Activated CD4-positive, alpha-beta memory T cell treated with anti-CD3 and anti-CD28 coated beads, Interleukin-2, amount 10 ng/mL, durations not matched to agents 7 days and 5 days (primary cell): ENCODE data around the gene SNX5. TPM values are rescaled to one million over a fixed set of nuclear protein-coding genes. Genes with fewer than 3 reads are reported as not detected.

Experiments used
- CTCF ChIA-PET: fragments of 350-600 bp; sonication (Branson Sonifier 250); formaldehyde crosslinking; loops from one replicate; lab custom pipeline; 2021; ENCODE audit warnings: antibody characterized with exemption, inconsistent platforms; lab: Charles Lee
- POLR2A ChIA-PET: fragments of 350-600 bp; sonication (Branson Sonifier 250); formaldehyde crosslinking; loops from one replicate; lab custom pipeline; 2021; ENCODE audit warnings: antibody characterized with exemption; lab: Charles Lee
- DNase-seq: peaks from one replicate; pipeline ENCODE4 v3.0.0-alpha.2; 2020
- H3K27ac Mint-ChIP-seq: one replicate; pipeline ENCODE4 v1.8.0; 2021; ENCODE audit warnings: mild to moderate bottlenecking, mixed read lengths
- H3K27me3 Mint-ChIP-seq: one replicate; pipeline ENCODE4 v1.8.0; 2021; ENCODE audit warnings: mixed read lengths
- H3K36me3 Mint-ChIP-seq: one replicate; pipeline ENCODE4 v1.8.0; 2021; ENCODE audit warnings: low read depth, mixed read lengths
- H3K4me1 Mint-ChIP-seq: one replicate; pipeline ENCODE4 v1.8.0; 2021; ENCODE audit warnings: mixed read lengths
- H3K4me3 Mint-ChIP-seq: one replicate; pipeline ENCODE4 v1.8.0; 2021; ENCODE audit warnings: mild to moderate bottlenecking, mixed read lengths
- H3K9me3 Mint-ChIP-seq: one replicate; pipeline ENCODE4 v1.8.0; 2021; ENCODE audit warnings: mixed read lengths
- total RNA-seq, 2 experiments: library from RNA; stranded (reverse); gene quantifications; one replicate each; pipeline ENCODE4 v1.2.3, GENCODE V29; 2021

SNX5 gene
- total RNA-seq, 2 experiments from 2014 or later, result 236 to 250 TPM

GRCh38 chr20:17934141-17934862 is 34.3 kb downstream of the SNX5 start:
- POLR2A ChIA-PET, result interaction anchor here (1.5 kb wide), 1 partner anchor 59 kb away, joined by 3 read pairs; no protein-coding TSS in a partner anchor
- Mint-ChIP-seq H3K36me3 (no peaks in the 10 kb centered on the region), H3K4me3 (no peak overlapping the region), H3K27me3 (no peaks in the 10 kb centered on the region), H3K4me1 (peaks cover 5% of the 10 kb centered on the region), H3K27ac (no peak overlapping the region), H3K9me3 (no peaks in the 10 kb centered on the region)
- CTCF ChIA-PET, result interaction anchor here (1.1 kb wide), 1 partner anchor 252 kb away, joined by 4 read pairs; the partner anchor contains the start of gene RRBP1
- no peak for DNase-seq

GRCh38 chr20:17933711-17934110 is 34.9 kb downstream of the SNX5 start:
- no peak for DNase-seq
- POLR2A ChIA-PET, result interaction anchor here (1.5 kb wide), 1 partner anchor 59 kb away, joined by 3 read pairs; no protein-coding TSS in a partner anchor
- no peaks in the 10 kb centered on the region for H3K36me3 Mint-ChIP-seq
- no peaks in the 10 kb centered on the region for H3K27me3 Mint-ChIP-seq
- H3K9me3 Mint-ChIP-seq, result no peaks in the 10 kb centered on the region
- H3K27ac Mint-ChIP-seq, result no peak overlapping the region
- H3K4me1 Mint-ChIP-seq, result no peaks in the 10 kb centered on the region
- CTCF ChIA-PET, result interaction anchor here (1.1 kb wide), 1 partner anchor 252 kb away, joined by 4 read pairs; the partner anchor contains the start of gene RRBP1
- no peak overlapping the region for H3K4me3 Mint-ChIP-seq

GRCh38 chr20:17933121-17933520 is 35.5 kb downstream of the SNX5 start:
- DNase-seq, result no peak
- no peak overlapping the region for H3K4me3 Mint-ChIP-seq
- no peaks in the 10 kb centered on the region for H3K4me1 Mint-ChIP-seq
- no peaks in the 10 kb centered on the region for H3K36me3 Mint-ChIP-seq
- H3K27ac Mint-ChIP-seq, result no peak overlapping the region
- ChIA-PET CTCF (interaction anchor here (1.1 kb wide), 1 partner anchor 251 kb away, joined by 4 read pairs; the partner anchor contains the start of gene RRBP1), POLR2A (interaction anchor here (1.5 kb wide), 1 partner anchor 60 kb away, joined by 3 read pairs; no protein-coding TSS in a partner anchor)
- H3K9me3 Mint-ChIP-seq, result no peaks in the 10 kb centered on the region
- H3K27me3 Mint-ChIP-seq, result no peaks in the 10 kb centered on the region

GRCh38 chr20:17932396-17932795 is 36.2 kb downstream of the SNX5 start:
- H3K27me3 Mint-ChIP-seq, result no peaks in the 10 kb centered on the region
- no peak overlapping the region for H3K4me3 Mint-ChIP-seq
- H3K27ac Mint-ChIP-seq, result no peak overlapping the region
- no peaks in the 10 kb centered on the region for H3K9me3 Mint-ChIP-seq
- no peaks in the 10 kb centered on the region for H3K36me3 Mint-ChIP-seq
- POLR2A ChIA-PET, result no interaction called here
- H3K4me1 Mint-ChIP-seq, result no peaks in the 10 kb centered on the region
- CTCF ChIA-PET, result no interaction called here
- DNase-seq, result no peak

GRCh38 chr20:17931513-17931912 is 37.1 kb downstream of the SNX5 start:
- peaks cover 5% of the 10 kb centered on the region for H3K27me3 Mint-ChIP-seq
- CTCF ChIA-PET, result no interaction called here
- H3K27ac Mint-ChIP-seq, result no peak overlapping the region
- no peaks in the 10 kb centered on the region for H3K9me3 Mint-ChIP-seq
- H3K4me3 Mint-ChIP-seq, result no peak overlapping the region
- no peak for DNase-seq
- H3K36me3 Mint-ChIP-seq, result no peaks in the 10 kb centered on the region
- POLR2A ChIA-PET, result no interaction called here
- no peaks in the 10 kb centered on the region for H3K4me1 Mint-ChIP-seq

- Mint-ChIP-seq H3K4me3 (no peak overlapping the region), H3K4me1 (no peaks in the 10 kb centered on the region), H3K36me3 (no peaks in the 10 kb centered on the region), H3K9me3 (no peaks in the 10 kb centered on the region), H3K27ac (no peak overlapping the region), H3K27me3 (peaks cover 12% of the 10 kb centered on the region)
- ChIA-PET CTCF (no interaction called here), POLR2A (no interaction called here)
- DNase-seq, result no peak
These were observed 39.8 kb downstream of the SNX5 start for GRCh38 chr20:17928633-17929311.

- H3K36me3 Mint-ChIP-seq, result no peaks in the 10 kb centered on the region
- CTCF ChIA-PET, result no interaction called here
These were observed 40.4 kb downstream of the SNX5 start for GRCh38 chr20:17928211-17928611.

GRCh38 chr20:17925940-17926300 is 42.7 kb downstream of the SNX5 start:
- no peak for DNase-seq
- Mint-ChIP-seq H3K36me3 (no peaks in the 10 kb centered on the region), H3K27me3 (peaks cover 25% of the 10 kb centered on the region), H3K4me1 (no peaks in the 10 kb centered on the region), H3K9me3 (no peaks in the 10 kb centered on the region), H3K27ac (no peak overlapping the region), H3K4me3 (no peak overlapping the region)
- ChIA-PET CTCF (no interaction called here), POLR2A (no interaction called here)

More at GRCh38 chr20:17928211-17928611, 40.4 kb downstream of the SNX5 start:
- POLR2A ChIA-PET, result no interaction called here
- Mint-ChIP-seq H3K4me3 (no peak overlapping the region), H3K4me1 (no peaks in the 10 kb centered on the region), H3K27ac (no peak overlapping the region), H3K9me3 (no peaks in the 10 kb centered on the region), H3K27me3 (peaks cover 16% of the 10 kb centered on the region)
- no peak for DNase-seq

- H3K9me3 Mint-ChIP-seq, result no peaks in the 10 kb centered on the region
- DNase-seq, result no peak
- no peaks in the 10 kb centered on the region for H3K4me1 Mint-ChIP-seq
- H3K27me3 Mint-ChIP-seq, result peaks cover 25% of the 10 kb centered on the region
- no peak overlapping the region for H3K27ac Mint-ChIP-seq
- no peaks in the 10 kb centered on the region for H3K36me3 Mint-ChIP-seq
- CTCF ChIA-PET, result interaction anchor here (0.8 kb wide), 1 partner anchor 421 kb away, joined by 3 read pairs; no protein-coding TSS in a partner anchor
- H3K4me3 Mint-ChIP-seq, result no peak overlapping the region
- POLR2A ChIA-PET, result no interaction called here
These were observed 43.3 kb downstream of the SNX5 start for GRCh38 chr20:17925141-17925939.

GRCh38 chr20:17921774-17922173 is 46.8 kb downstream of the SNX5 start:
- no peak for DNase-seq
- H3K27me3 Mint-ChIP-seq, result peaks cover 27% of the 10 kb centered on the region
- ChIA-PET POLR2A (no interaction called here), CTCF (no interaction called here)
- H3K4me3 Mint-ChIP-seq, result no peak overlapping the region
- peaks cover 2% of the 10 kb centered on the region for H3K4me1 Mint-ChIP-seq
- H3K9me3 Mint-ChIP-seq, result no peaks in the 10 kb centered on the region
- no peak overlapping the region for H3K27ac Mint-ChIP-seq
- no peaks in the 10 kb centered on the region for H3K36me3 Mint-ChIP-seq

- DNase-seq, result no peak
- H3K4me1 Mint-ChIP-seq, result peaks cover 6% of the 10 kb centered on the region
- ChIA-PET POLR2A (no interaction called here), CTCF (no interaction called here)
- H3K36me3 Mint-ChIP-seq, result no peaks in the 10 kb centered on the region
- H3K27ac Mint-ChIP-seq, result no peak overlapping the region
- no peak overlapping the region for H3K4me3 Mint-ChIP-seq
- H3K9me3 Mint-ChIP-seq, result no peaks in the 10 kb centered on the region
- H3K27me3 Mint-ChIP-seq, result peaks cover 22% of the 10 kb centered on the region
These were observed 49.4 kb downstream of the SNX5 start for GRCh38 chr20:17919149-17919548.

- no peak overlapping the region for H3K27ac Mint-ChIP-seq
- H3K27me3 Mint-ChIP-seq, result peaks cover 23% of the 10 kb centered on the region
- CTCF ChIA-PET, result interaction anchor here (1.0 kb wide), 1 partner anchor 21 kb away, joined by 5 read pairs; no protein-coding TSS in a partner anchor
- H3K36me3 Mint-ChIP-seq, result no peaks in the 10 kb centered on the region
- no peak overlapping the region for H3K4me3 Mint-ChIP-seq
- POLR2A ChIA-PET, result no interaction called here
- peaks cover 6% of the 10 kb centered on the region for H3K4me1 Mint-ChIP-seq
- DNase-seq, result no peak
- H3K9me3 Mint-ChIP-seq, result no peaks in the 10 kb centered on the region
These were observed 50.6 kb downstream of the SNX5 start for GRCh38 chr20:17917832-17918618.
